GM13976 (cell line): ENCODE results near the gene CLIC1.
A peak's percentile ranks its signal among the peaks of the same experiment; 100 is the strongest.

Experiments
- DNase-seq: peaks from one replicate; pipeline ENCODE4 v3.0.0; 2012; ENCODE audit warnings: low spot score
- in situ Hi-C: fragments of 300-500 bp; cut with MboI; formaldehyde crosslinking; loops from one replicate; pipeline ENCODE4 v1.12.0; 2022; ENCODE audit warnings: low sequenced_read_pairs, mixed read lengths, inconsistent platforms; ENCODE audit not compliant: unreplicated experiment
- TF ChIP-seq, protein P1 (sequence below): IDR thresholded peaks from 2 replicates; pipeline ENCODE4 v1.5.1; 2012; ENCODE audit warnings: borderline replicate concordance, mild to moderate bottlenecking; ENCODE audit not compliant: insufficient read depth; ENCODE audit errors: extremely low read depth, missing control alignments, control extremely low read depth

Gene CLIC1

DNA sequence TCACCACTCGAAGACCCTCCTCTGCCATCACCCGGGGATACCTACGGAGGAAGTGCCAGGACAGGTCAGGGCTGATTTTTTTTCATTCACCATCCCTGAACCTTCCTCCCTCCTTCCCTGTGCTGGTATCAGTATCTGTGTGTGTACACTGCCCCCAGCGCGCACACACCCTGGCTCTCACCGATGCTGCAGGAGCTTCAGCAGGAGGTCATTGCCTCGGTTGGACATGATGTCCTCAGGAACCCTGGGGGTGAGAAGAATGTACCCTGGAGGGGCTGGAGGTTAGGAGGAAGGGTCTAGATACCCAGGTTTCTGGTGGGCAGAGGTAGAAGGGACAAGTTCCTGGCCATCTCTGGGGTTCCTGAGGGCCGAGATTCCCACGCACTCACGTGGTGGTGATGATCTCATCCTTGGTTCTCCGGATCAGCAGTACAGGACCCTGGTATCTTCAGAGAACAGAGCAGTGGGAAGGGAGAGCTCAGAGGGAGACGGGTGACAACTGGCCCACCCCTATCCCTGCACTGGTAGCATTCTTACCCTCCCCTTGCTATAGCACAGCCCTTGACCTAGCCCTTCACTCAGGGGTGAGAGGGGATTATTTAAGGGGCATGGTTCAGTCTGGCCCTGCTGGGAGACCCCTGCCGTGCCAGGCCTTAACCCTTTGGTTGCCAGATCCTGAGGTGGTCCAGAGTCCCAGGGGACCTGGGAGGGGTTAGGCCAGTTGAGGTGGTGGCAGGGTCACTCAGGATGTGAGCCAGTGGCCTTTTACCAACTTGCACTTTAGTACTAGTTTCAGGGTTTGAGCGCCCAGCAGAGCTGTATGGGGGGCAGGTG is 48.3 kb downstream of the CLIC1 start:
- in situ Hi-C loops, result loop anchor here (10.0 kb wide), 1 partner anchor 267 kb away; the partner anchor contains the start of genes NELFE and SKIC2
- DNase-seq, result no peak
- TF ChIP-seq, protein P1, sequence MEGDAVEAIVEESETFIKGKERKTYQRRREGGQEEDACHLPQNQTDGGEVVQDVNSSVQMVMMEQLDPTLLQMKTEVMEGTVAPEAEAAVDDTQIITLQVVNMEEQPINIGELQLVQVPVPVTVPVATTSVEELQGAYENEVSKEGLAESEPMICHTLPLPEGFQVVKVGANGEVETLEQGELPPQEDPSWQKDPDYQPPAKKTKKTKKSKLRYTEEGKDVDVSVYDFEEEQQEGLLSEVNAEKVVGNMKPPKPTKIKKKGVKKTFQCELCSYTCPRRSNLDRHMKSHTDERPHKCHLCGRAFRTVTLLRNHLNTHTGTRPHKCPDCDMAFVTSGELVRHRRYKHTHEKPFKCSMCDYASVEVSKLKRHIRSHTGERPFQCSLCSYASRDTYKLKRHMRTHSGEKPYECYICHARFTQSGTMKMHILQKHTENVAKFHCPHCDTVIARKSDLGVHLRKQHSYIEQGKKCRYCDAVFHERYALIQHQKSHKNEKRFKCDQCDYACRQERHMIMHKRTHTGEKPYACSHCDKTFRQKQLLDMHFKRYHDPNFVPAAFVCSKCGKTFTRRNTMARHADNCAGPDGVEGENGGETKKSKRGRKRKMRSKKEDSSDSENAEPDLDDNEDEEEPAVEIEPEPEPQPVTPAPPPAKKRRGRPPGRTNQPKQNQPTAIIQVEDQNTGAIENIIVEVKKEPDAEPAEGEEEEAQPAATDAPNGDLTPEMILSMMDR, result no peak

DNA sequence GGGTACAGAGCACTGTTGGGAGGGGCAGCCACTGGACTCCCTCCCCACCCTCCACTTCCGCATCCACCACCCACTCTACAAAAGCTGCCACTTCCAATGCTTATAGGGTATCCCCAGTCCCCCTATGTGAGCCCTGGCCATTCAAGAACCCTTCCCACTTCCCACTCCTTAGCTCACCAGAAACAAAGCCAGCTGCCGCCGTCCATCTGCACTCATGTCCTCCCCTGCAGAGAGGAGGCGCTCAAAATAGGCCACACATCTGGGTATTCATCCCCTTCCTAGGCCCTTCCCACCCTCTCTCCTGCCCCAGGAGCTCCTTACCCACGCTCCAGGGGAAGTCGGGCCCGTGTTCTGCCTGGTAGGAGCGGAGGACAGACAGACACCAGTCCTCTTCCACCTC is 49.0 kb downstream of the CLIC1 start:
- TF ChIP-seq, protein P1, result no peak
- DNase-seq, result no peak
- in situ Hi-C loops, result loop anchor here (10.0 kb wide), 1 partner anchor 267 kb away; the partner anchor contains the start of genes NELFE and SKIC2

DNA sequence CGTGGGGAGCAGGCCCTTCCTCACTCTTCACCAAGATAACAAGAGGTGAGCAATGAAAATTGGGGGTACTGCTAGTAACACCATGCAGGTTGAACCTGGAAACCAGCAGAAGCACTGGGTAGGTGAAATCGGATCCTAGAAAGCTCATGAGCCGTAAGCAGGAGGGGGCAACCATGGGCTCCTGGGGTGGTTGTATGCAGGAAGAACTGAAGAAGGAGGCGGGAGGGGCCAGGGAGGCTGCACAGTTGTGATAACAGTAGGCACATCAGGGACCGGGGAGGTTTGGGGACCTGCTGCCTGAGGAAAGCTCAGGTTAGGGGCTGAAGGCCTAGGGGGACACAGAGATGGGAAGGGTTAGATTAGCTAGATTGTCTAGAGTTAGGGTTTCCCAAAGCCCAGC is 49.8 kb downstream of the CLIC1 start:
- in situ Hi-C loops, result loop anchor here (10.0 kb wide), 1 partner anchor 268 kb away; the partner anchor contains the start of genes NELFE and SKIC2
- TF ChIP-seq, protein P1, result no peak
- DNase-seq, result no peak

DNA sequence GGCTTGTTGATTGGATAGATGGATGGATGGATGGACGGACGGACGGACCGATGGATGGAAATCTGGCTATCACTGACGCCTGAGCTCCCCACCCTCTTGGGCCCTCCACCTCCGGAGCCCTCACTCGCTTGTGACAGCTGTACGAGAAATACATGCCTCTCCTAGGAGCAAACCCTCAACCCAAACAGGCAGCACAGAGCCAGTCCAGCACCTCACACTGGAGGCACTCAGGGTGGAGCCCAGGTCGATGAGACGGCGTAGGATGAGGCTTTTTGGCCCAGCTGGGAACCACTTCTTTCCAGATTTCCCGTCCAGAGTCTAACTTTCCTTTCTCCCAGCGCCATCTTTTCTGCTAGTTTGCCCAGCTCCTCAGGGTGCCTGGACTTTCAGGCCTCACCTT is 52.7 kb downstream of the CLIC1 start:
- DNase-seq, result no peak
- in situ Hi-C loops, result loop anchor here (10.0 kb wide), 1 partner anchor 271 kb away; the partner anchor contains the start of genes NELFE and SKIC2
- TF ChIP-seq, protein P1, result no peak

DNA sequence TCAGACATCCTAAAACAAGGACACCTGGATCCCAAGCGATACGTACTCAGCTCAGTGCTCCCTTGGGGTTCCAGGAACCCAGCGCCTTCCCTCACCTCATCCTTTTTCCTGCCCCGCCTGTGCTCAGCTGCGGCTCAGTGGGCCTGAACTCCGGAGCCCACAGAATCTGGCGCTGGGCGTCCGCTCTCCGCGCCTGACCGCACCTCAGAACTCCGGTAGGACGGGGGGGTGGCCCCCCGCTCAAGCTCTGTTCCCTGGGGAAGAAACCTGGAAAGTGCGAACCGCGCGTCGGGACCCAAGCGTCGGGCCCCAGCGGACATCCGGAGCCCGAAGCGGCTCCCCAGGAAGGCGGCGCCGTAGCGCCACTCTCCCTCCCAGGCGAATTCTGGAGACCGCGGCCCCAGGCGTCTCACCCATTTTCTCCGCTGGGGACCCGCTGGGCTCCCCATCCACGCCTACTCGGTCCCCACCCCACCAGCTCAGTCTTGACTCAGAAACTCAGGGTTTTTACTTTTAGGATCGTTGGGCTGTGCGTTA is 55.1 kb downstream of the CLIC1 start:
- in situ Hi-C loops, result loop anchor here (10.0 kb wide), 1 partner anchor 274 kb away; the partner anchor contains the start of genes NELFE and SKIC2
- peak; percentile 81 for DNase-seq
- TF ChIP-seq, protein P1, result peak; percentile 20
